HG03095 (cell line): ENCODE data around the gene ZBED4.
"Not testable (repeated sequence)": the region's sequence is repeated elsewhere in the genome, so short reads cannot be mapped to it uniquely, and the experiment has no call there.

Experiments
- ATAC-seq: cut with Tn5 transposase; IDR thresholded peaks from one replicate; pipeline ENCODE4 v1.9.1; 2021; ENCODE audit warnings: moderate library complexity; ENCODE audit not compliant: unreplicated experiment

The ZBED4 gene

GRCh38 chr22:49852898-49853894, at the start of gene ZBED4:
ZBED4 (plus strand) TSS chr22:49853844; CDS start chr22:49883663, 29,819 bp downstream.
- peak; percentile 51 for ATAC-seq

GRCh38 chr22:49807129-49807528, 46.5 kb upstream of the ZBED4 start:
- no peak for ATAC-seq

GRCh38 chr22:49807780-49808708, 45.6 kb upstream of the ZBED4 start:
- no peak for ATAC-seq

GRCh38 chr22:49810363-49811019, 43.2 kb upstream of the ZBED4 start:
- ATAC-seq: no peak

GRCh38 chr22:49811020-49811791, 42.4 kb upstream of the ZBED4 start:
- ATAC-seq: no peak

- no peak for ATAC-seq
These were observed 40.8 kb upstream of the ZBED4 start for GRCh38 chr22:49812838-49813237.

GRCh38 chr22:49814164-49814686, 39.4 kb upstream of the ZBED4 start:
- ATAC-seq: no peak

- no peak for ATAC-seq
These were observed 38.8 kb upstream of the ZBED4 start for GRCh38 chr22:49814856-49815255.

GRCh38 chr22:49815641-49816091, 38.0 kb upstream of the ZBED4 start:
- no peak for ATAC-seq

- no peak for ATAC-seq
These were observed 36.3 kb upstream of the ZBED4 start for GRCh38 chr22:49817359-49817758.

- ATAC-seq: no peak
These were observed 32.7 kb upstream of the ZBED4 start for GRCh38 chr22:49820984-49821383.

- not testable (repeated sequence) for ATAC-seq
These were observed 31.9 kb upstream of the ZBED4 start for GRCh38 chr22:49821741-49822140.

GRCh38 chr22:49823289-49824045, 30.2 kb upstream of the ZBED4 start:
- no peak for ATAC-seq

GRCh38 chr22:49824185-49824925, 29.3 kb upstream of the ZBED4 start:
- ATAC-seq: no peak

GRCh38 chr22:49824936-49825335, 28.7 kb upstream of the ZBED4 start:
- no peak for ATAC-seq

GRCh38 chr22:49825436-49825835, 28.2 kb upstream of the ZBED4 start:
- ATAC-seq: no peak

GRCh38 chr22:49825944-49826602, 27.6 kb upstream of the ZBED4 start:
- no peak for ATAC-seq
